Parathyroid adenoma (tissue), 2 donors: ENCODE measurements around the gene CCDC137.

ENCODE experiments used
- H2AFZ ChIP-seq: fragments of 300-600 bp; sonication (generic); one replicate; pipeline ENCODE4 v1.7.0; 2017; ENCODE audit warnings: antibody characterized with exemption, mild to moderate bottlenecking
- H3K27ac ChIP-seq: fragments of 300-600 bp; sonication (generic); one replicate; pipeline ENCODE4 v1.7.0; 2017
- H3K27me3 ChIP-seq: fragments of 300-600 bp; sonication (generic); one replicate; pipeline ENCODE4 v1.7.0; 2017; ENCODE audit warnings: low read length; ENCODE audit not compliant: control insufficient read depth, insufficient read depth
- H3K36me3 ChIP-seq: fragments of 300-600 bp; sonication (generic); one replicate; pipeline ENCODE4 v1.7.0; 2017; ENCODE audit warnings: low read length; ENCODE audit not compliant: control insufficient read depth, insufficient read depth
- H3K4me1 ChIP-seq: fragments of 300-600 bp; sonication (generic); one replicate; pipeline ENCODE4 v1.7.0; 2017; ENCODE audit warnings: control low read depth
- H3K4me2 ChIP-seq: fragments of 300-600 bp; sonication (generic); one replicate; pipeline ENCODE4 v1.7.0; 2017; ENCODE audit warnings: low read length
- H3K4me3 ChIP-seq: fragments of 300-600 bp; sonication (generic); one replicate; pipeline ENCODE4 v1.7.0; 2017; ENCODE audit warnings: low read depth, low read length
- H3K79me2 ChIP-seq: fragments of 300-600 bp; sonication (generic); one replicate; pipeline ENCODE4 v1.7.0; 2017; ENCODE audit warnings: control low read depth
- H3K9ac ChIP-seq: fragments of 300-600 bp; sonication (generic); one replicate; pipeline ENCODE4 v1.7.0; 2017; ENCODE audit warnings: mild to moderate bottlenecking
- H3K9me3 ChIP-seq: fragments of 300-600 bp; sonication (generic); one replicate; pipeline ENCODE4 v1.7.0; 2017; ENCODE audit warnings: low read length; ENCODE audit not compliant: control insufficient read depth
- CTCF ChIP-seq: fragments of 300-600 bp; sonication (generic); IDR thresholded peaks from one replicate; pipeline ENCODE4 v1.7.0; 2017; ENCODE audit warnings: antibody characterized with exemption, mild to moderate bottlenecking
- donor health status: primary hyperparathyroidism.

The CCDC137 gene

GRCh38 chr17:81638683-81639082 lies 27.9 kb upstream of the CCDC137 start:
- Histone ChIP-seq H3K27ac (no peak overlapping the region), H3K27me3 (no peaks in the 10 kb centered on the region), H3K36me3 (no peaks in the 10 kb centered on the region), H3K9me3 (no peaks in the 10 kb centered on the region), H3K4me1 (peaks cover 3% of the 10 kb centered on the region), H2AFZ (no peak overlapping the region), H3K9ac (no peak overlapping the region), H3K4me3 (no peak overlapping the region), H3K4me2 (no peak overlapping the region), H3K79me2 (peaks cover 26% of the 10 kb centered on the region)
- TF ChIP-seq CTCF = no peak

DNA sequence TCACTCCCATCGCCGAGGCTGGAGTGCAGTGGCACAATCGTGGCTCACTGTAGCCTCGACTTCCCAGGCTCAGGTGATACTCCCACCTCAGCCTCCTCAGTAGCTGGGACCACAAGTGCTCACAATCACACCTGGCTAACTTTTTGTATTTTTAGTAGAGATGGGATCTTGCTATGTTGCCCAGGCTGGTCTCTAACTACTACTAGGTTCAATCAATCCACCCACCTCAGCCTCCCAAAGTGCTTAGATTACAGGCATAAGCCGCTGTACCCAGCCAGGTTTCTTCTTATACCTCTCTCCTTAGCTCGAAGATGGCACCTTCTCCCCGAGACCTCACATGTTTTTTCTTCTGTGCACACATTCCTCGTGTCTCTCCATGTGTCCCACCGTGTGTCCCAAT lies 26.5 kb upstream of the CCDC137 start:
- Histone ChIP-seq H3K27me3 (no peaks in the 10 kb centered on the region), H3K9me3 (no peaks in the 10 kb centered on the region), H3K4me3 (no peak overlapping the region), H3K4me2 (no peak overlapping the region), H3K4me1 (peaks cover 3% of the 10 kb centered on the region), H3K36me3 (no peaks in the 10 kb centered on the region), H2AFZ (no peak overlapping the region), H3K9ac (no peak overlapping the region), H3K27ac (no peak overlapping the region), H3K79me2 (peaks cover 13% of the 10 kb centered on the region)
- TF ChIP-seq CTCF = no peak

GRCh38 chr17:81641825-81642489 lies 24.6 kb upstream of the CCDC137 start:
- Histone ChIP-seq H3K36me3 (no peaks in the 10 kb centered on the region), H2AFZ (no peak overlapping the region), H3K4me2 (no peak overlapping the region), H3K4me3 (no peak overlapping the region), H3K27me3 (no peaks in the 10 kb centered on the region), H3K4me1 (no peaks in the 10 kb centered on the region), H3K9me3 (no peaks in the 10 kb centered on the region), H3K79me2 (no peaks in the 10 kb centered on the region), H3K9ac (no peak overlapping the region), H3K27ac (no peak overlapping the region)
- TF ChIP-seq CTCF = no peak

GRCh38 chr17:81644496-81644895 lies 22.0 kb upstream of the CCDC137 start:
- H3K36me3 ChIP-seq = no peaks in the 10 kb centered on the region
- TF ChIP-seq CTCF = no peak
- no peak overlapping the region for H2AFZ ChIP-seq
- H3K27me3 ChIP-seq = peaks cover 6% of the 10 kb centered on the region
- H3K4me1 ChIP-seq = no peaks in the 10 kb centered on the region
- no peaks in the 10 kb centered on the region for H3K9me3 ChIP-seq
- H3K4me3 ChIP-seq = no peak overlapping the region
- H3K79me2 ChIP-seq = no peaks in the 10 kb centered on the region
- H3K4me2 ChIP-seq = no peak overlapping the region
- no peak overlapping the region for H3K9ac ChIP-seq
- no peak overlapping the region for H3K27ac ChIP-seq
